ENCODE results near the gene GUK1. TPM values are rescaled to one million over a fixed set of nuclear protein-coding genes. Genes with fewer than 3 reads are reported as not detected.
A peak's percentile ranks its signal among the peaks of the same experiment; 100 is the strongest.
"Not testable (repeated sequence)": the region's sequence is repeated elsewhere in the genome, so short reads cannot be mapped to it uniquely, and the experiment has no call there.

The GUK1 gene
- total RNA-seq, 5 donors from 2014 or later (not counting 1 experiment from before 2014, with no cell fraction given) = 201 to 318 (median 223) TPM

GRCh38 chr1:228173528-228174481 lies 33.7 kb downstream of the GUK1 start:
- H3K27me3 Mint-ChIP-seq; H3K36me3 Mint-ChIP-seq; H3K9me3 Mint-ChIP-seq; H3K4me3 ChIP-seq (ENCODE audit: control insufficient read depth in 1 of 2, extremely low read depth in 1 of 2, low read length in 1 of 2); H3K9me3 ChIP-seq; CTCF ChIA-PET; H3K27ac Mint-ChIP-seq; H3K27me3 ChIP-seq (replicated peaks in 1 of 2; ENCODE audit: control insufficient read depth in 2 of 2, extremely low read depth in 1 of 2, insufficient read depth in 2 of 2, low read length in 1 of 2); H3K4me3 Mint-ChIP-seq: not testable (repeated sequence)
- POLR2A ChIA-PET = interaction anchor here in 1 of 2 donors (0.7 kb wide), 1 partner anchor 283 kb away, joined by 3 read pairs; no protein-coding TSS in a partner anchor
- Histone ChIP-seq H3K4me1 (ENCODE audit: control insufficient read depth in 1 of 2, extremely low read depth in 1 of 2, insufficient read depth in 2 of 2, low read length in 2 of 2) (peaks cover 0 to 15% of the 10 kb centered on the region in 2 experiments), H3K27ac (ENCODE audit: low read length) (peak overlapping the region; percentile 61), H3K36me3 (ENCODE audit: control insufficient read depth in 2 of 2, extremely low read depth in 1 of 2, insufficient read depth in 1 of 2, low read length in 1 of 2) (peaks cover 6 to 26% of the 10 kb centered on the region in 2 donors)
- 89% methylated on average over 25 of the region's 69 CpGs for WGBS (ENCODE audit: insufficient coverage)
- ATAC-seq (replicated peaks in 1 of 4) = peak in 3 of 4 experiments; percentile 32 to 58 (median 39)
- H3K4me1 Mint-ChIP-seq = peaks cover 16 to 22% (median 17%) of the 10 kb centered on the region in 3 donors
- DNase-seq = peak in 7 of 35 experiments; percentile 26 to 59 (median 30)

GRCh38 chr1:228174482-228175315 lies 34.6 kb downstream of the GUK1 start:
- Histone ChIP-seq H3K36me3 (ENCODE audit: control insufficient read depth in 2 of 2, extremely low read depth in 1 of 2, insufficient read depth in 1 of 2, low read length in 1 of 2) (peaks cover 4 to 26% of the 10 kb centered on the region in 2 donors), H3K27me3 (replicated peaks in 1 of 2; ENCODE audit: control insufficient read depth in 2 of 2, extremely low read depth in 1 of 2, insufficient read depth in 2 of 2, low read length in 1 of 2) (no peaks in the 10 kb centered on the region), H3K4me1 (ENCODE audit: control insufficient read depth in 1 of 2, extremely low read depth in 1 of 2, insufficient read depth in 2 of 2, low read length in 2 of 2) (peaks cover 0 to 15% of the 10 kb centered on the region in 2 experiments), H3K4me3 (ENCODE audit: control insufficient read depth in 1 of 2, extremely low read depth in 1 of 2, low read length in 1 of 2) (no peak overlapping the region), H3K27ac (ENCODE audit: low read length) (peak overlapping the region; percentile 35), H3K9me3 (no peaks in the 10 kb centered on the region)
- ATAC-seq (replicated peaks in 1 of 4) (peak in 3 of 4 experiments; percentile 34 to 45 (median 43)), DNase-seq (peak in 13 of 35 experiments; percentile 29 to 69 (median 37))
- Mint-ChIP-seq H3K27me3 (no peaks in the 10 kb centered on the region), H3K4me3 (no peak overlapping the region), H3K27ac (no peak overlapping the region), H3K4me1 (peaks cover 10 to 14% (median 14%) of the 10 kb centered on the region in 3 donors), H3K36me3 (no peaks in the 10 kb centered on the region), H3K9me3 (no peaks in the 10 kb centered on the region)
- ChIA-PET CTCF (no interaction called here), POLR2A (no interaction called here)
- 96% methylated on average over 49 of the region's 52 CpGs for WGBS (ENCODE audit: insufficient coverage)

- no peaks in the 10 kb centered on the region for H3K27me3 Mint-ChIP-seq
- 90% methylated on average over 12 of the region's 18 CpGs for WGBS (ENCODE audit: insufficient coverage)
- H3K36me3 ChIP-seq (ENCODE audit: control insufficient read depth in 2 of 2, extremely low read depth in 1 of 2, insufficient read depth in 1 of 2, low read length in 1 of 2) = peaks cover 4 to 26% of the 10 kb centered on the region in 2 donors
- H3K9me3 ChIP-seq = no peaks in the 10 kb centered on the region
- no peak for ATAC-seq (replicated peaks in 1 of 4)
- peaks cover 9 to 14% (median 12%) of the 10 kb centered on the region in 3 donors for H3K4me1 Mint-ChIP-seq
- no peak overlapping the region for H3K27ac ChIP-seq (ENCODE audit: low read length)
- ChIA-PET POLR2A (no interaction called here), CTCF (interaction anchor here in 1 of 2 donors (0.9 kb wide), 1 partner anchor 45 kb away, joined by 3 read pairs; no protein-coding TSS in a partner anchor)
- H3K9me3 Mint-ChIP-seq = no peaks in the 10 kb centered on the region
- no peak overlapping the region for H3K4me3 Mint-ChIP-seq
- DNase-seq = peak in 1 of 35 experiments; percentile 24
- H3K4me3 ChIP-seq (ENCODE audit: control insufficient read depth in 1 of 2, extremely low read depth in 1 of 2, low read length in 1 of 2) = no peak overlapping the region
- H3K27ac Mint-ChIP-seq = no peak overlapping the region
- H3K27me3 ChIP-seq (replicated peaks in 1 of 2; ENCODE audit: control insufficient read depth in 2 of 2, extremely low read depth in 1 of 2, insufficient read depth in 2 of 2, low read length in 1 of 2) = no peaks in the 10 kb centered on the region
- H3K4me1 ChIP-seq (ENCODE audit: control insufficient read depth in 1 of 2, extremely low read depth in 1 of 2, insufficient read depth in 2 of 2, low read length in 2 of 2) = peaks cover 0 to 15% of the 10 kb centered on the region in 2 experiments
- no peaks in the 10 kb centered on the region for H3K36me3 Mint-ChIP-seq
These were observed 35.4 kb downstream of the GUK1 start for GRCh38 chr1:228175316-228176023.

DNA sequence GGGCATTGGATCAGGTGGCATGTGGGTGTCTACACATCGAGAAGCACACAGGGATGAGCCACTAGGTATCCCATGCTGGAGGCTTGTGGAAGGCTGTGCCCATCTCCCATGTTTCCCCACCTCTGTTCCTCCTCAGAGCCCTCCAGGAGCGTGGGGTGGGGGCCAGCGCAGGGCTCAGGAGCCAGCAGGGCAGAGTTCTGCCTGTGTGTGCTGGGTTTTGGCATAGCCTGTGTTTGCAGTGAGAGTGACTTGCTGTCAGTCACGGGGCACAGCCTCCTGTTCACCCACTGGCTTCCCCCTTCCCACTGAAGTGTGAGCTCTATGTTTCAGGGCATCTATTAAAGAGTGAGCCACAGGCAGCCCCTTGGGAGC lies 35.9 kb downstream of the GUK1 start:
- no peak overlapping the region for H3K4me3 Mint-ChIP-seq
- no peaks in the 10 kb centered on the region for H3K36me3 Mint-ChIP-seq
- Histone ChIP-seq H3K4me3 (ENCODE audit: control insufficient read depth in 1 of 2, extremely low read depth in 1 of 2, low read length in 1 of 2) (no peak overlapping the region), H3K36me3 (ENCODE audit: control insufficient read depth in 2 of 2, extremely low read depth in 1 of 2, insufficient read depth in 1 of 2, low read length in 1 of 2) (peaks cover 4 to 24% of the 10 kb centered on the region in 2 donors), H3K9me3 (no peaks in the 10 kb centered on the region), H3K27me3 (replicated peaks in 1 of 2; ENCODE audit: control insufficient read depth in 2 of 2, extremely low read depth in 1 of 2, insufficient read depth in 2 of 2, low read length in 1 of 2) (no peaks in the 10 kb centered on the region), H3K4me1 (ENCODE audit: control insufficient read depth in 1 of 2, extremely low read depth in 1 of 2, insufficient read depth in 2 of 2, low read length in 2 of 2) (peaks cover 0 to 15% of the 10 kb centered on the region in 2 experiments), H3K27ac (ENCODE audit: low read length) (no peak overlapping the region)
- no peak overlapping the region for H3K27ac Mint-ChIP-seq
- DNase-seq (peak in 1 of 35 experiments; percentile 22), ATAC-seq (replicated peaks in 1 of 4) (no peak)
- CTCF ChIA-PET = interaction anchor here in 1 of 2 donors (0.9 kb wide), 1 partner anchor 45 kb away, joined by 3 read pairs; no protein-coding TSS in a partner anchor
- H3K9me3 Mint-ChIP-seq = no peaks in the 10 kb centered on the region
- peaks cover 7 to 14% (median 11%) of the 10 kb centered on the region in 3 donors for H3K4me1 Mint-ChIP-seq
- H3K27me3 Mint-ChIP-seq = no peaks in the 10 kb centered on the region
- POLR2A ChIA-PET = no interaction called here
- 80% methylated on average over 2 of the region's 4 CpGs for WGBS (ENCODE audit: insufficient coverage)

- Histone ChIP-seq H3K27ac (ENCODE audit: low read length) (no peak overlapping the region), H3K9me3 (no peaks in the 10 kb centered on the region), H3K4me1 (ENCODE audit: control insufficient read depth in 1 of 2, extremely low read depth in 1 of 2, insufficient read depth in 2 of 2, low read length in 2 of 2) (peaks cover 0 to 15% of the 10 kb centered on the region in 2 experiments), H3K27me3 (replicated peaks in 1 of 2; ENCODE audit: control insufficient read depth in 2 of 2, extremely low read depth in 1 of 2, insufficient read depth in 2 of 2, low read length in 1 of 2) (no peaks in the 10 kb centered on the region), H3K4me3 (ENCODE audit: control insufficient read depth in 1 of 2, extremely low read depth in 1 of 2, low read length in 1 of 2) (no peak overlapping the region), H3K36me3 (ENCODE audit: control insufficient read depth in 2 of 2, extremely low read depth in 1 of 2, insufficient read depth in 1 of 2, low read length in 1 of 2) (peaks cover 4 to 24% of the 10 kb centered on the region in 2 donors)
- CTCF ChIA-PET = interaction anchor here in 1 of 2 donors (0.9 kb wide), 1 partner anchor 46 kb away, joined by 3 read pairs; no protein-coding TSS in a partner anchor
- no peak overlapping the region for H3K4me3 Mint-ChIP-seq
- H3K27me3 Mint-ChIP-seq = no peaks in the 10 kb centered on the region
- H3K36me3 Mint-ChIP-seq = no peaks in the 10 kb centered on the region
- ATAC-seq (replicated peaks in 1 of 4) (no peak), DNase-seq (peak in 1 of 35 experiments; percentile 15)
- 93% methylated on average over 19 of the region's 19 CpGs for WGBS (ENCODE audit: insufficient coverage)
- POLR2A ChIA-PET = no interaction called here
- peaks cover 6 to 14% (median 10%) of the 10 kb centered on the region in 3 donors for H3K4me1 Mint-ChIP-seq
- H3K9me3 Mint-ChIP-seq = no peaks in the 10 kb centered on the region
- H3K27ac Mint-ChIP-seq = no peak overlapping the region
These were observed 36.5 kb downstream of the GUK1 start for GRCh38 chr1:228176461-228177182.

Measured in T-cell (primary cell).